Sigmoid colon (tissue), 7 donors: Measurements from ENCODE around the gene LHX6. TPM values are rescaled to one million over a fixed set of nuclear protein-coding genes. Genes with fewer than 3 reads are reported as not detected.

Experiments
- DNase-seq: peaks from one replicate; pipeline ENCODE4 v3.0.0-alpha.2; 2019
- H3K27ac ChIP-seq, 4 donors: fragments of 200-600 bp; sonication (generic); one replicate each; pipeline ENCODE4 v1.5.1; 2016 to 2019; ENCODE audit warnings: mild to moderate bottlenecking in 1 of 4
- H3K27me3 ChIP-seq, 3 donors: fragments of 200-600 bp; sonication (generic); one replicate each; pipeline ENCODE4 v1.5.1; 2019; ENCODE audit warnings: mild to moderate bottlenecking in 1 of 3
- H3K36me3 ChIP-seq, 4 donors: fragments of 200-600 bp; sonication (generic); one replicate each; pipeline ENCODE4 v1.5.1; 2016 to 2019
- H3K4me1 ChIP-seq, 4 donors: fragments of 200-600 bp; sonication (generic); one replicate each; pipeline ENCODE4 v1.5.1; 2017 to 2019
- H3K4me3 ChIP-seq, 4 donors: fragments of 200-600 bp; sonication (generic); one replicate each; pipeline ENCODE4 v1.5.1; 2017 to 2019; ENCODE audit warnings: mild to moderate bottlenecking in 2 of 4, moderate library complexity in 1 of 4
- H3K9me3 ChIP-seq, 4 donors: fragments of 200-600 bp in 3 of 4; sonication (generic) in 3 of 4; one replicate each; pipeline versions ENCODE4 v1.5.1 to v1.6.1; 2013 to 2019
- CTCF ChIP-seq, 4 experiments: fragments of 450-650 bp in 3 of 4; fragments of 200-600 bp in 1 of 4; IDR thresholded peaks; one replicate each; pipeline ENCODE4 v1.5.1; 2016 to 2019; ENCODE audit warnings: antibody characterized with exemption in 4 of 4, mild to moderate bottlenecking in 3 of 4, moderate library complexity in 2 of 4
- EP300 ChIP-seq, 4 donors: sonication (generic); formaldehyde crosslinking; IDR thresholded peaks; one replicate each; pipeline ENCODE4 v1.6.1; 2017; ENCODE audit warnings: antibody characterized with exemption in 4 of 4
- POLR2A ChIP-seq, 2 donors: fragments of 450-650 bp; IDR thresholded peaks; one replicate each; pipeline ENCODE4 v1.6.1; 2016; ENCODE audit warnings: antibody characterized with exemption in 2 of 2, mild to moderate bottlenecking in 2 of 2, moderate library complexity in 2 of 2
- POLR2AphosphoS5 ChIP-seq, 4 donors: sonication (generic); formaldehyde crosslinking; IDR thresholded peaks; one replicate each; pipeline ENCODE4 v1.6.1; 2017; ENCODE audit warnings: antibody characterized with exemption in 4 of 4
- WGBS, 2 donors: extraction: QIAGEN DNeasy Blood & Tissue Kit; methylation state at CpG; one replicate each; pipeline ENCODE4 v1.1.7; 2013; 5-methylcytosine and 5-hydroxymethylcytosine counted together
- intact Hi-C: fragments of 100-400 bp; cut with DNase I; formaldehyde crosslinking; loops from one replicate; pipeline ENCODE4 v1.15.1; 2023
- polyA plus RNA-seq, 3 donors: library from polyadenylated mRNA; stranded (reverse); fragments of 200-250 nt; gene quantifications; one replicate each; pipeline ENCODE4 v1.2.3, GENCODE V29; 2013
- total RNA-seq, 4 donors: library from RNA; depleted of rRNA; stranded (reverse); fragments of >200 nt; gene quantifications; one replicate each; pipeline ENCODE4 v1.1.0, GENCODE V29; 2016
- donor health status: healthy with polysubstance abuse.
- donor health status: Bipolar disorder and iron deficiency.
- donor health status: healthy.

Gene LHX6
- total RNA-seq (1 to 10 TPM in 3 of 4 donors, under 1 TPM in 1; 0.99 to 4.7 (median 1.5) TPM), polyA plus RNA-seq (1 to 10 TPM in 1 of 3 donors, under 1 TPM in 2; 0.46 to 2.1 (median 0.60) TPM)

GRCh38 chr9:122228568-122229484, at the start of gene LHX6:
Gene LHX6 (minus strand): TSS chr9:122228957. CDS start chr9:122228740, 217 bp downstream.
- WGBS, 2 donors, result 2 to 6% methylated on average over 70 of the region's 70 CpGs
- H3K4me3 ChIP-seq, result peak within 1 kb of the TSS in 3 of 4 donors; percentile 27 to 44 (median 43)
- TF ChIP-seq CTCF (IDR thresholded peaks at IDR 0.05) (no peak), POLR2AphosphoS5 (IDR thresholded peaks at IDR 0.05) (no peak), EP300 (IDR thresholded peaks at IDR 0.05) (no peak), POLR2A (IDR thresholded peaks at IDR 0.05) (no peak)
- H3K36me3 ChIP-seq, result no peaks in the 10 kb centered on the region
- intact Hi-C loops, result loop anchor here (2.0 kb wide), 1 partner anchor 50 kb away; no protein-coding TSS in a partner anchor
- peaks cover 40 to 76% (median 75%) of the 10 kb centered on the region in 3 donors for H3K27me3 ChIP-seq
- H3K4me1 ChIP-seq, result peaks cover 0 to 41% (median 38%) of the 10 kb centered on the region in 4 donors
- peak within 1 kb of the TSS in 1 of 4 donors; percentile 55 for H3K27ac ChIP-seq
- H3K9me3 ChIP-seq, result no peaks in the 10 kb centered on the region
- DNase-seq, result no peak

GRCh38 chr9:122277285-122277897, 48.6 kb upstream of the LHX6 start:
- whole genome bisulfite sequencing, 2 donors, result 98% methylated on average over 10 of the region's 10 CpGs
- H3K27me3 ChIP-seq, result no peaks in the 10 kb centered on the region
- no peaks in the 10 kb centered on the region for H3K4me1 ChIP-seq
- peaks cover 0 to 2% (median 0%) of the 10 kb centered on the region in 4 donors for H3K9me3 ChIP-seq
- no peak for DNase-seq
- H3K36me3 ChIP-seq, result peaks cover 0 to 37% (median 2%) of the 10 kb centered on the region in 4 donors
- intact Hi-C loops, result no loop called here
- H3K27ac ChIP-seq, result no peak overlapping the region
- TF ChIP-seq EP300 (IDR thresholded peaks at IDR 0.05) (no peak), CTCF (IDR thresholded peaks at IDR 0.05) (no peak), POLR2A (IDR thresholded peaks at IDR 0.05) (no peak), POLR2AphosphoS5 (IDR thresholded peaks at IDR 0.05) (no peak)
- no peak overlapping the region for H3K4me3 ChIP-seq

GRCh38 chr9:122276096-122276495, 47.3 kb upstream of the LHX6 start:
- TF ChIP-seq CTCF (IDR thresholded peaks at IDR 0.05) (no peak), POLR2A (IDR thresholded peaks at IDR 0.05) (no peak), POLR2AphosphoS5 (IDR thresholded peaks at IDR 0.05) (no peak)
- peaks cover 0 to 40% (median 2%) of the 10 kb centered on the region in 4 donors for H3K36me3 ChIP-seq
- H3K27ac ChIP-seq, result no peak overlapping the region

GRCh38 chr9:122274055-122274454, 45.3 kb upstream of the LHX6 start:
- 92 to 97% methylated on average over 2 of the region's 2 CpGs for WGBS, 2 donors
- Histone ChIP-seq H3K4me1 (no peaks in the 10 kb centered on the region), H3K27ac (no peak overlapping the region), H3K9me3 (peaks cover 0 to 2% (median 0%) of the 10 kb centered on the region in 4 donors), H3K36me3 (peaks cover 0 to 34% (median 0%) of the 10 kb centered on the region in 4 donors), H3K4me3 (no peak overlapping the region), H3K27me3 (no peaks in the 10 kb centered on the region)
- intact Hi-C loops, result no loop called here
- no peak for DNase-seq
- TF ChIP-seq CTCF (IDR thresholded peaks at IDR 0.05) (no peak), POLR2A (IDR thresholded peaks at IDR 0.05) (no peak), POLR2AphosphoS5 (IDR thresholded peaks at IDR 0.05) (no peak), EP300 (IDR thresholded peaks at IDR 0.05) (no peak)

More at GRCh38 chr9:122276096-122276495, 47.3 kb upstream of the LHX6 start:
- no peak overlapping the region for H3K4me3 ChIP-seq
- no peaks in the 10 kb centered on the region for H3K4me1 ChIP-seq
- DNase-seq, result no peak
- intact Hi-C loops, result no loop called here
- WGBS, 2 donors, result 90 to 96% methylated on average over 7 of the region's 7 CpGs
- H3K9me3 ChIP-seq, result peaks cover 0 to 2% (median 0%) of the 10 kb centered on the region in 4 donors
- no peaks in the 10 kb centered on the region for H3K27me3 ChIP-seq
